ENCODE results near the gene HTRA3.
A peak's percentile ranks its signal among the peaks of the same experiment; 100 is the strongest.

HTRA3 gene
- 0 to 0.07 (median 0) reads per million in 3 experiments for total RNA-seq

DNA sequence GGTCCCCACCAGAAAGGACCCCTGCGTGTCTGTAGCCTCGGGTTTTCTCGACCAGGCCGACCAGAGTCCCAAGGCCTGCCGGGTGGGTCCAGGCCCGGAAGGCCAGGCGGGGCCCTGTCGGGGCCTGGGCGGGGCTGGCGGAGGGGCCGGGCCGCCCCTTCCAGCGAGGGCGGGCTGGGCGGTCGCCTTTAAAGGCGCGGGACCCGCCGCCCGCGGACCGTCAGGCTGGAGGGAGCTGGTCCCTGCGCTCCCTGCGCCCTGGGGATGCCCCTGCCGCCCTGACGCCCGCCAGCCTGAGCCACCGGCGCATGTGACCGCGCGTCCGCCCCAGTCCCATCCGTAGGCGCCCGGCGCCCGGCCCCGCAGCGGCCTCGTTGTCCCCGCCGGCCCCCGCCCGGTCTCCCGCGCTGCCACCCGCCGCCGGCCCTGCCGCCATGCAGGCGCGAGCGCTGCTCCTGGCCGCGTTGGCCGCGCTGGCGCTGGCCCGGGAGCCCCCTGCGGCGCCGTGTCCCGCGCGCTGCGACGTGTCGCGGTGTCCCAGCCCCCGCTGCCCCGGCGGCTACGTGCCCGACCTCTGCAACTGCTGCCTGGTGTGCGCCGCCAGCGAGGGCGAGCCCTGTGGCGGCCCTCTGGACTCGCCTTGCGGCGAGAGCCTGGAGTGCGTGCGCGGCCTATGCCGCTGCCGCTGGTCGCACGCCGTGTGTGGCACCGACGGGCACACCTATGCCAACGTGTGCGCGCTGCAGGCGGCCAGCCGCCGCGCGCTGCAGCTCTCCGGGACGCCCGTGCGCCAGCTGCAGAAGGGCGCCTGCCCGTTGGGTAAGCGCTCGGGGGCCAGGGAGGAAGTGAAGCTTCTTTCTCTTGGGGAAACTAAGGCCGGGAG, at the start of gene HTRA3:
Gene HTRA3, plus strand, starts transcription at position 220 of the 883 bp plus-strand sequence. Its CDS starts 215 bp downstream, at position 435.
- no peak for DNase-seq

GRCh38 chr4:8220661-8221450, 48.7 kb upstream of the HTRA3 start:
- DNase-seq: no peak

DNA sequence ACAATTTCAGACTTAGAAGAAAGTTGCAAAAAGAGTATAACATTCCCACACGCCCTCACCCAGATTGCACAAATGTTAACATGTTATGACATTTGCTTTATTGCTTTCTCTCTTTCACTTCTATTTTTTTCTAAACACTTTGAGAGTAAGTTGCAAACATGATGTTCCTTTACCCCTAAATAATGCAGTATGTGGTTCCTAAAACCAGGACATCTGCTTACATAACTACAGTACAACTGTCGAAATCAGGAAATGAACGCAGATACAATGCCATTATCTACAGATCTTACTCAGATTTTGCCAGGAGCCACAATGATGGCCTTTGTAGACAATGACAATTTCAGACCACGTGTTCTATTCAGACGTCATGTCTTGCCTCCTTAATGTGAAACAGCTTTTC, 48.1 kb upstream of the HTRA3 start:
- DNase-seq: peak; percentile 82

DNA sequence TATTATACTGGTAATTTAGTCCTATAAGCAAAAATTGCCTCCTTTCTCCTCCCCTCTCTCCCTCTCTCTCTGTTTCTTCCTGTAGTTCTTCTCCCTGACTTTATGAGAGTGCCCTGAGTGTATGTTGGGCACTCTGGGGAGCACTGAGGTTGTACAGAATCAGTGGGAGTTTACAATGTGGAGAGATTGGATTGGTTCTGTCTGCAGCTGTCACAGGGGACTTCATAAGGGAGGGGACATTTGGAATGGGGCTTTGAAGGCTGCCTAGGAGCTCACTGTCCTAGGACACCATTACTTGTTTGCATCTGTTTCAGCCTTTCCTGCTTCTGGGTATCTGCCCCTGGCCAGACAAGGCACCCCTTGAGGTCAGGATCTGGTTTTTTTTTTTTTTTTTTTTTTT, 47.6 kb upstream of the HTRA3 start:
- no peak for DNase-seq

DNA sequence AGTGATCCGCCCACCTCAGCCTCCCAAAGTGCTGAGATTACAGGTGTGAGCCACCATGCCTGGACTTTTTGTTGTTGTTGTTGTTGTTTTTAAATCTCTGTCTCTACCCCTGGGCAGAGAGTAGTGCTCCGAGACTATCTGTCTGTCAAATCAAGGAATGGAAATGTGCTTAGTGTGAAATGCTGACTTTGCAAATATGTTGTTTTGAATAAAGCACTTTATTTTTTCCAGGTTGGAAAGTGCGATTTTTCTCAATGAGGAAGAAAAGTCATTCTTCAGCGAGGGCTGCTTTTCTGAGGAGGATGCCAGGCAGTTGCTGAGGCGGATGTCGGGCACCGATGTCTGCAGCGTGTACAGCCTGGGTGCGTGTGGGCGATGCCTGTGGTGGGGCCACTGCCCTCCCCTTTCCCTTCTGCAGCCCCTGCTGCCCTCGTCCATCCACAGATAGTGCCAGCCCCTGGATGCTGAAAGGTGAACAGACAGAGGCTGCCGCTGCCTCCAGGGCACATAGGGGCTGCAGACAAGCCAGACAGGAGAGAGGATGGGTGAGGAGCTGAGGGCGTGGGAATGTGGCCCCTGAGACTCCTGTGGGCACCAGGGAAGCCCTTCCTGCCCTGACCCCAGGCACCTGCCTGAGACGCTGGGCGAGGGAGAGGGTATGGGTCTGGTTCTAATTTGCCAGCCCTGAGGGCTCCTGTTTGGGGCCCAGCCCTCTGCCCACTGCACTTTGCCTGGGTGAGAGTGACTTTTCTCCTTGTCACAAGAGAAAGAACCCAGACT, 46.8 kb upstream of the HTRA3 start:
- DNase-seq: no peak

DNA sequence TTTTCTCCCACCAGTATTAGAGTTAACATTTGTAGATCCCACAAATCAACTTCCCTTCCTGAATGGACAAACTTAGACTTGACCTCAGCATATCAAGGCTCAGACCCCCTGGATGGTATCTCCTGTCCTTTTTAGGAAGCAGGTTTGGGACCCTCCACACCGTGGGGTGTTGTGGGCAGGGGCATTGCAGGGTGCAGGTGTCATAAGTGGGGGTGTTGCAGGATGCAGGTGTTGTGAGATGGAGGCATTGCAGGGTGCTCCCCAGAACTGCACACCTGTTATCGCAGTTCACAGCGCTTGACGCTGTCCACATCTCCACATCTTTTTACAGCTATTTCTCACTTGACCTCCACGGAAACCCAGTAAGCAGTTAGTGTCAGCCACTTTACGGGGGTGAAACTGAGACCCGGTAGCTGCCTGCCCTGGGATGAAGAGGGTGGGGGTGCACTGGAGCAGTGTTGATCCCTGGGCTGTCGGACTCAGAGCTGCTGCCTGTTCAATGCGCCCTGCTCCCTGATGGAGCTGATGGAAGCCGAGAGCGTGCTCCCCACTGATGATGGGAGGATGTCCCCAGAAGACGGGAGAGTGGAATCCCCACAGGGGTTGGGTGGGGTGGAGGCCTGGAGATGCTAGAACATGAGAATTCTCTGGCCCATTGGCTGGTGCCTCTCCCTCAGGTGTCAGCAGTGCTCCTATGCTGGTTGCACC, 45.1 kb upstream of the HTRA3 start:
- DNase-seq: no peak

GRCh38 chr4:8224975-8225625, 44.5 kb upstream of the HTRA3 start:
- no peak for DNase-seq

DNA sequence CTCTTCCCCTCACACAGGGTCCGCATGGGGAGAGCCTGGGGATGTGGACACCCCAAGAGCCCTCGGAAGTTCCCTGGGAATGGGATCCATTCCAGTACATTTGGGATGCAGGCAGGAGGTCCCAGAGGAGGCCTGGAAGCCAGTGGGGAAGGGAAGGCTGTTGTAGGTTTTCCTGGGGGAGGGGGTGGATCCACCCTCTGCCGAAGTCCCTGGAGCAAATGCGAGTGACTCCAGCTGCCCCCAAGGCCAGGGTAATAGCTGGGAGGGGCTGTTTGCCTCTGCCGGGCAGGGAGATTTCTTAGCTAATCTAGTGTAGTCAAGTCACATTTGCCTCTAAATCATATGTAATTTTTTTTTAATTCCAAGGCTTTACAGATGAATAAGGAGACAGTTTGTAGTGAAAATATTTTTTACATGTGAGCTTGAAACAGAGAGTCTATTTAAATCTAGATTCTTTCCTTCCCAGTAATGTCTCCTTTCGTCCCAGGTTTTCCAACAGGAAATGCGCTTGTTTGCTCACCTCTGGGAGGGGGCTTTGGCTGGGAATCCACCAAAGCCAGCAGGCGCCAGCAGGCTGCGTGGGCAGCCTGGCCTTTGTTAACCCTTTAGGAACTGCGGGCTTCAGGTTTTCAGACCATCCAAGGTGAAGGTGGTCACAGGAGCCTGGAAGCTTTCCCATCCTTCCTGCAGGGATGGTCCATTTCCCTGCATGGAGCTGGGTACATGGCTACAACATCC, 43.7 kb upstream of the HTRA3 start:
- DNase-seq: no peak

DNA sequence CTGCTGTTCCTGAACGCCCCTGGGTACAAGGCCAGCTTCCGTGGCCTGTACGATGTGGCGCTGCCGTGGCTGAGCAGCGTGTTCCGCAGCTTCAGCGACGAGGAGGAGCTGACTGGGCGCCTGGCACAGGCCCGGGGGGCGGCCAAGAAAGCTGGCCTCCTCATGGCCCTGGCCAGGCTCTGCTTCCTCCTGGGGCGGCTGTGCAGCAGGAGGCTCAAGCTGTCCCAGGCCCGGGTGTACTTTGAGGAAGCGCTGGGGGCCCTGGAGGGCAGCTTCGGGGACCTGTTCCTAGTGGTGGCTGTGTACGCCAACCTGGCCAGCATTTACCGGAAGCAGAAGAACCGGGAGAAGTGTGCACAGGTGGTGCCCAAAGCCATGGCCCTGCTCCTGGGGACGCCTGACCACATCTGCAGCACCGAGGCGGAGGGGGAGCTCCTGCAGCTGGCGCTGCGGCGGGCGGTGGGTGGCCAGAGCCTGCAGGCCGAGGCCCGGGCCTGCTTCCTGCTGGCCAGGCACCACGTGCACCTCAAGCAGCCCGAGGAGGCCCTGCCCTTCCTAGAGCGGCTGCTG, 42.3 kb upstream of the HTRA3 start:
- no peak for DNase-seq

GRCh38 chr4:8227771-8228318, 41.7 kb upstream of the HTRA3 start:
- no peak for DNase-seq

DNA sequence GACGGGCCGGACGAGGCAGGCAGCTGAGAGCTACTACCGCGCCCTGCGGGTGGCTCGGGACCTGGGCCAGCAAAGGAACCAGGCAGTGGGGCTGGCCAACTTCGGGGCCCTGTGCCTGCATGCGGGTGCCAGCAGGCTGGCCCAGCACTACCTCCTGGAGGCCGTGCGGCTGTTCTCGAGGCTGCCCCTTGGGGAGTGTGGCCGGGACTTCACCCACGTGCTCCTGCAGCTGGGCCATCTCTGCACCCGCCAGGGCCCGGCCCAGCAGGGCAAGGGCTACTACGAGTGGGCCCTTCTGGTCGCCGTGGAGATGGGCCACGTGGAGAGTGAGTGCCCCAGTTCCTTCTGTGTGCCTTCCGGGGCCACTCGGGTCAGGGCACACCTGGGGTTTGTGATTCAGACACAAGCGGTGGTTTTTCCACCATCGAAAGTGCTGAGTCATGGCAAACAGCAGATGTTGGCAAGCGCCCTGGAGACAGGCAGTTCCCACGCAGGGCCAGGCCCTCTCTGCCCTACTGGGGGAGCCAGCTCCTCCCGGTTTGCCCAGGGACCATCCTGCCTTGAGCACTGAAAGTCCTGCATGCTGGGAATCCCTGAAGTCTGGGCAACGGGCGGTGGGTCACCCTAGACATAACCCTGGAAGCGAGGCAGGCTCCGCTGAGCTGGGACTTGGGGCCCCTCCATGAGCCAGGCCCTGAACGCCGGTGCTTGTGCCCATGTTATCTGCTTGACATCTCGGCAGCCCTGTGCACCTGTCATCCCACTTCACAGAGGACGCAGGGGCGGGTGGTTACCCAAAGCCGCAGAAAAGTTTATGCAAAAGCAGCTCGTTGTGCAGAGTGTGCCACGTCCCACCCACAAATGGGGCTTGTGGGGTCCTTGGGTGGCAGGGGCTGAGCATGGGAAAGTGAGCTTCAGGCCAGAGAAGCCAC, 41.0 kb upstream of the HTRA3 start:
- peak; percentile 84 for DNase-seq

DNA sequence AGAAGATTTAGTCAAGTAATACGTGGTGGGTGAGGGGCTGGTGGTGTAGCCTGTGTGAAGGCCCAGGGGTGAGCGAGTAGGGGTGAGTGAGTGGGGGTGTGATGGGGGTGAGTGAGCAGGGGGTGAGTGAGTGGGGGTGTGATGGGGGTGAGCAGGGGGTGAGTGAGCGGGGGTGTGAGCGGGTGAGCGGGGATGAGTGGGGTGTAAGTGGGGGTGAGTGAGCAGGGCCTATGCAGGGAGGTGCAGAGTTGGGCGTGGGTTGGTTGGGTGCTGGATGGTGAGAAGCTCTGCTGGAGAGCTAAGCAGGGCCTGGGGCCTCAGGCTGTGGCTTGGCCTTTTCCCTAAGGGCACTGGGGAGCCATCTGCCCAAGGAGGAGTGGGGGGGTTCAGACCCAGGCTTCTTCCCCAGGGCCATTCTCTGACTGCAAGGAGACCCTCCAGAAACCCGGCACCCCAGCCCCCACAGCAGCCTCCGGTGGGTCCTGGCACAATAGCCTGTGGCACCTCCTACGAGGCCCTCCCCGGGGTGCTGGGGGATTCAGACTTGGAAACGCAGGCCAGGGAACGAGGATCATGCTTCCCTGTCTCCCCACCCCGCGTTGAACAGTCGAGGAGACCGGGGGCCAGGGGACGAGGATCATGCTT, 40.1 kb upstream of the HTRA3 start:
- no peak for DNase-seq

GRCh38 chr4:8230033-8230432, 39.5 kb upstream of the HTRA3 start:
- no peak for DNase-seq

GRCh38 chr4:8230891-8231290, 38.7 kb upstream of the HTRA3 start:
- no peak for DNase-seq

DNA sequence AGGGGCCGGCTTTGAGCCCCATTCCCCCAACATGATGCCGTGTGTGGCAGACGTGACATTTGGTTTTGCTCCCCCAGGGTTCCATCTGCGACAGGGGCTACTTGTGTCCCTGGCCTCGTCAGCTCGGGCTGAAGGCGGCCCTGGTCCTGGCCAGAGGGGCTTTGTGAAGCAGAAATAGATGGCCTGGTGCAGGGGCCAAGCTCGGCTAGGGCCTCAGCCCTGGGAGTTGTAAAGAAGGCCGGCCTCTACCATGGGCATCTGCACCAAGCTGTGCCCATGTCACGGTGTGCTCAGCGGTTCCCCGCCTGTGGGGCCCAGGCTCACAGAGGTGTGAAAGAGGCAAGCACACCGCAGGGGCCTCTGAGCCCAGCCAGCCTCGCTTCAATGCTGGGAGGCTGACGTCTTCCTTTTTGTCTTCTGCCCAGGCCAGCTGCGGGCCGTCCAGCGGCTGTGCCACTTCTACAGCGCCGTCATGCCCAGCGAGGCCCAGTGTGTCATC, 38.0 kb upstream of the HTRA3 start:
- DNase-seq: no peak

DNA sequence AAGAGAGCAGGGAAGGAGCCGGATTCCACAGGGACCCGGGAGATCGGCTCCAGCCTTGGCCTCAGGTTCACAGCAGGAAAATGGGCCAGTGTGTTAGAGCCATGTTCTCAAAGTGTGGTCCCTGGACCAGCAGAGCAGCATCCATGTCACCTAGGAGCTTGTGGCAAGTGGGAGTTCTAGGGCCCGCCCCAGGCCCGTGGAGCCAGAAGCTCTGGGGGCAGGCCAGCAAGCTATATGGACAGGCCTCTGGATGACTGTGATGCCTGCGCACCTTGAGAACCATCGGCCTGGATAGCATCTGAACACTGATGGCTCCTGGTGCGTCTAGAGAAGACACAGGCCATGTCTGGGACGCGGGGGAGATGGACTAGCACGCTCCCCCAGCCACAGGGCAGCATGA, 36.8 kb upstream of the HTRA3 start:
- DNase-seq: no peak

- DNase-seq: no peak
These were observed 35.7 kb upstream of the HTRA3 start for GRCh38 chr4:8233672-8234484.

DNA sequence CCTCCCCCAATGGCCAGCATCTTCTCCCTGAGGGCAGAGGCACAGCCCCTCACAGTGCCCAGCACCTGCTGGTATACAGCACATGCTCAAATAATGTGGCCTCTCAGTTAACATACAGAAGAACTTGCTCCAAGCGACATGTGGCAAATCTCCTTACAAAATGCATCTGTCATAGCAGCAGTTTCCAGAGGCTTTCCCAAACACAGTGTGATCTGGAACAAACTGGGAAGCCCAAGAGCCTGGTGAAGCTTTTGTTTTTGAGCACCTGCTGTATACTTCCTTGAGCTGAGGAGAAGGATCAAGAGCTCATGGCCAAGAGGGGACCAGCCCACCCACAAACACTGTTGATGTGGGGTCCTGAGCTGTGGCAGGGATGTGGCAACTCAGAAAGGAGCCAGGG, 34.8 kb upstream of the HTRA3 start:
- DNase-seq: no peak
